Measurements from ENCODE around the gene MVB12B. TPM values are rescaled to one million over a fixed set of nuclear protein-coding genes. Genes with fewer than 3 reads are reported as not detected.
A peak's percentile ranks its signal among the peaks of the same experiment; 100 is the strongest.

The MVB12B gene
- total RNA-seq, 2 donors from 2014 or later = 18.6 to 19.7 TPM

GRCh38 chr9:126397056-126397455 lies 70.4 kb downstream of the MVB12B start:
- Mint-ChIP-seq H3K9me3 (no peaks in the 10 kb centered on the region), H3K27me3 (ENCODE audit: insufficient read depth) (no peaks in the 10 kb centered on the region), H3K27ac (no peak overlapping the region), H3K36me3 (ENCODE audit: low read depth) (peaks cover 16% of the 10 kb centered on the region), H3K4me3 (no peak overlapping the region), H3K4me1 (peaks cover 16% of the 10 kb centered on the region)
- H3K9me3 ChIP-seq (ENCODE audit: control insufficient read depth, low read length) = no peaks in the 10 kb centered on the region
- H3K4me3 ChIP-seq (ENCODE audit: low read length) = no peak overlapping the region
- TF ChIP-seq, protein P1, sequence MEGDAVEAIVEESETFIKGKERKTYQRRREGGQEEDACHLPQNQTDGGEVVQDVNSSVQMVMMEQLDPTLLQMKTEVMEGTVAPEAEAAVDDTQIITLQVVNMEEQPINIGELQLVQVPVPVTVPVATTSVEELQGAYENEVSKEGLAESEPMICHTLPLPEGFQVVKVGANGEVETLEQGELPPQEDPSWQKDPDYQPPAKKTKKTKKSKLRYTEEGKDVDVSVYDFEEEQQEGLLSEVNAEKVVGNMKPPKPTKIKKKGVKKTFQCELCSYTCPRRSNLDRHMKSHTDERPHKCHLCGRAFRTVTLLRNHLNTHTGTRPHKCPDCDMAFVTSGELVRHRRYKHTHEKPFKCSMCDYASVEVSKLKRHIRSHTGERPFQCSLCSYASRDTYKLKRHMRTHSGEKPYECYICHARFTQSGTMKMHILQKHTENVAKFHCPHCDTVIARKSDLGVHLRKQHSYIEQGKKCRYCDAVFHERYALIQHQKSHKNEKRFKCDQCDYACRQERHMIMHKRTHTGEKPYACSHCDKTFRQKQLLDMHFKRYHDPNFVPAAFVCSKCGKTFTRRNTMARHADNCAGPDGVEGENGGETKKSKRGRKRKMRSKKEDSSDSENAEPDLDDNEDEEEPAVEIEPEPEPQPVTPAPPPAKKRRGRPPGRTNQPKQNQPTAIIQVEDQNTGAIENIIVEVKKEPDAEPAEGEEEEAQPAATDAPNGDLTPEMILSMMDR (conservative IDR thresholded peaks at IDR 0.05) = peak; percentile 44
- no peak overlapping the region for H3K27ac ChIP-seq (ENCODE audit: low read depth, low read length)
- peaks cover 3% of the 10 kb centered on the region for H3K4me1 ChIP-seq (ENCODE audit: control insufficient read depth, insufficient read depth, low read length)
- H3K27me3 ChIP-seq (ENCODE audit: control insufficient read depth, insufficient read depth, low read length, poor library complexity, severe bottlenecking) = no peaks in the 10 kb centered on the region
- no peak for DNase-seq
- peaks cover 15% of the 10 kb centered on the region for H3K36me3 ChIP-seq (ENCODE audit: control insufficient read depth, insufficient read depth, low read length)
- WGBS, 2 experiments (ENCODE audit: insufficient coverage in 1 of 2, insufficient read length in 1 of 2) = 88 to 89% methylated on average over 4 to 5 of the region's 5 CpGs
- H3K9ac ChIP-seq (ENCODE audit: extremely low read depth, low read length, poor library complexity, severe bottlenecking) = no peak overlapping the region

GRCh38 chr9:126398403-126399058 lies 71.9 kb downstream of the MVB12B start:
- H3K36me3 Mint-ChIP-seq (ENCODE audit: low read depth) = peaks cover 10% of the 10 kb centered on the region
- no peak overlapping the region for H3K4me3 Mint-ChIP-seq
- no peak overlapping the region for H3K27ac Mint-ChIP-seq
- Histone ChIP-seq H3K9me3 (ENCODE audit: control insufficient read depth, low read length) (no peaks in the 10 kb centered on the region), H3K4me3 (ENCODE audit: low read length) (no peak overlapping the region), H3K9ac (ENCODE audit: extremely low read depth, low read length, poor library complexity, severe bottlenecking) (no peak overlapping the region), H3K27me3 (ENCODE audit: control insufficient read depth, insufficient read depth, low read length, poor library complexity, severe bottlenecking) (no peaks in the 10 kb centered on the region), H3K27ac (ENCODE audit: low read depth, low read length) (no peak overlapping the region), H3K4me1 (ENCODE audit: control insufficient read depth, insufficient read depth, low read length) (peaks cover 3% of the 10 kb centered on the region), H3K36me3 (ENCODE audit: control insufficient read depth, insufficient read depth, low read length) (peaks cover 15% of the 10 kb centered on the region)
- no peaks in the 10 kb centered on the region for H3K27me3 Mint-ChIP-seq (ENCODE audit: insufficient read depth)
- TF ChIP-seq, protein P1 (conservative IDR thresholded peaks at IDR 0.05) = peak; percentile 99
- 32 to 41% methylated on average over 22 to 25 of the region's 25 CpGs for WGBS, 2 experiments (ENCODE audit: insufficient coverage in 1 of 2, insufficient read length in 1 of 2)
- H3K9me3 Mint-ChIP-seq = no peaks in the 10 kb centered on the region
- DNase-seq = peak; percentile 95
- H3K4me1 Mint-ChIP-seq = peaks cover 16% of the 10 kb centered on the region

DNA sequence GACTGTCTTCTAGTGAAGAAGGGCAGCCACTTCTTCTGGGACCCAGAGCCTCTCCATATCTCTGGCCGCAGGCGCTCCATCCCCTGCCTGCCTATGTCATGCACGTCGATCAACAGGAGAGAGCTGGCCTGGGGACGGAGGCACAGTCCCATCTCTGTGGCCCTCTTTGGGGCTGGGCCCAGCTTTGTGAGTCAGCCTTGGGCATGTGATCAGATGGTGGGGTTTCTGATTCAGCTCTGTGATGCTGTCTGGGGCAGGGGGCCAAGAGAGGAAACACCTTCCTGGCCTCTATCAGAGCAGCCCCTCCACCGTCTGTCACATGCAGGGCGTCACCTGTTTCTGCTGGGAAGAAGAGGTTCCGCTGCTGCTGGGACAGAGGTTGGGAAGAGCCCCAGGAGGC lies 72.6 kb downstream of the MVB12B start:
- no peaks in the 10 kb centered on the region for H3K27me3 Mint-ChIP-seq (ENCODE audit: insufficient read depth)
- no peaks in the 10 kb centered on the region for H3K9me3 Mint-ChIP-seq
- Histone ChIP-seq H3K27ac (ENCODE audit: low read depth, low read length) (no peak overlapping the region), H3K9me3 (ENCODE audit: control insufficient read depth, low read length) (no peaks in the 10 kb centered on the region), H3K36me3 (ENCODE audit: control insufficient read depth, insufficient read depth, low read length) (peaks cover 15% of the 10 kb centered on the region), H3K27me3 (ENCODE audit: control insufficient read depth, insufficient read depth, low read length, poor library complexity, severe bottlenecking) (no peaks in the 10 kb centered on the region), H3K4me1 (ENCODE audit: control insufficient read depth, insufficient read depth, low read length) (peaks cover 3% of the 10 kb centered on the region), H3K9ac (ENCODE audit: extremely low read depth, low read length, poor library complexity, severe bottlenecking) (no peak overlapping the region), H3K4me3 (ENCODE audit: low read length) (no peak overlapping the region)
- H3K27ac Mint-ChIP-seq = no peak overlapping the region
- TF ChIP-seq, protein P1 (conservative IDR thresholded peaks at IDR 0.05) = no peak
- whole genome bisulfite sequencing, 2 experiments (ENCODE audit: insufficient coverage in 1 of 2, insufficient read length in 1 of 2) = 90 to 95% methylated on average over 6 to 8 of the region's 8 CpGs
- H3K4me1 Mint-ChIP-seq = peaks cover 11% of the 10 kb centered on the region
- H3K4me3 Mint-ChIP-seq = no peak overlapping the region
- no peak for DNase-seq
- peaks cover 10% of the 10 kb centered on the region for H3K36me3 Mint-ChIP-seq (ENCODE audit: low read depth)

Measured in endodermal cell (in vitro differentiated cells).